ENCODE results near the gene SPTBN5. TPM values are rescaled to one million over a fixed set of nuclear protein-coding genes. Genes with fewer than 3 reads are reported as not detected.

SPTBN5 gene
- total RNA-seq, 1 experiment from 2014 or later, result 0.69 TPM

- no peak for DNase-seq (ENCODE audit: low read depth)
Observed at GRCh38 chr15:41825572-41826535, 68.0 kb downstream of the SPTBN5 start.

GRCh38 chr15:41825145-41825544, 68.7 kb downstream of the SPTBN5 start:
- DNase-seq (ENCODE audit: low read depth), result no peak

GRCh38 chr15:41824062-41824745, 69.6 kb downstream of the SPTBN5 start:
- no peak for DNase-seq (ENCODE audit: low read depth)

- DNase-seq (ENCODE audit: low read depth), result no peak
Observed at GRCh38 chr15:41823502-41823901, 70.4 kb downstream of the SPTBN5 start.

DNA sequence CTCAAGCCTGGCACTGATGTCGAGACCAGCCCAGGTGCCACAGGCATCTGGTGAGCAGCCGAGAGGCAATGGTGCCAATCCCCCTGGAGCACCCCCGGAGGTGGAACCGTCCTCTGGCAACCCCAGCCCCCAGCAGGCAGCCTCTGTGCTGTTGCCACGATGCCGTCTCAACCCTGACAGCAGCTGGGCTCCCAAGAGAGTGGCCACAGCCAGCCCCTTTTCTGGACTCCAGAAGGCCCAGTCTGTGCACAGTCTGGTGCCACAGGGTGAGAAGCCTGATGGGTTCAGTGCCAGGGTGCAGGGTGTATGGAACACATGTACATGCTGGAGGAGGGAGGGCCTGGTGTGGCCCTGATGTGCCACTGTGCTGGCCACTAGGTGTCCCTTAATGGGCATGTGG, 70.9 kb downstream of the SPTBN5 start:
- no peak for DNase-seq (ENCODE audit: low read depth)

DNA sequence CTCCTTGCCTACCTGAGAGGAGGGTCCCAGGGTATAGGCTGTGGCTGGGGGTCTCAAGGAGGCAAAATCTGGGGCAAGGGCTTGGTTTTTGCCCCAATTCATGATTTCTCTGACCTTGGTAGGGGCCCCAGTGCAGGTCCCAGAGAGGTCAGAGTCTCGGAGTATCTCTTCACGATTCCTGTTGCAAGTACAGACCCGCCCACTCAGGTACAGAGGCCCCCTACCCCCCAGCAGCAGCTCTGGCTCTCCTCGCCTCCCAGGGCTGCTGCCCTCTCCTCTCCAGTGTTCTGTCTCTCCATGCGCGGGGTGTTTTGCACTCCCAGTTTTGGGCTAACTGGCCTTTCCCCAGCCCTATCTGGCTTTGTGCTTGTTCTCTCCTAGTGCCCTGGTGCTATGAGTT, 71.4 kb downstream of the SPTBN5 start:
- no peak for DNase-seq (ENCODE audit: low read depth)

DNA sequence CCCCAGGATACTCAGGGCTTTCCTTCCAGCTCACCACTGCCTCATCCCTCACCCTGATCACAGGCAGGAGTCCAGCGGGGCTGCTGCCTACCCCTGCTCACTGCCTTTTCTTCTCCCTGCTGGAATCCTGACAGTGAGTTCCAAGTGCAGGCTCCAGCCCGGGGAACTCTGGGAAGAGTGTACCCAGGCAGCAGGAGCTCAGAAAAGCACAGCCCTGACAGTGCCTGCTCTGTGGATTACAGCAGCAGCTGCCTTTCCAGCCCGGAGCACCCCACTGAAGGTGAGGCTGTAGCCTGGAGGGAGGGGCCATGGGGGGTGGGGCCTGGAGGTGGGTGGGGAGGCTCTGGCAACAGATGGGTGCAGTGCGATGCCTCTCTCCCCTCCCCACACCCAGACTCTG, 72.0 kb downstream of the SPTBN5 start:
- no peak for DNase-seq (ENCODE audit: low read depth)

GRCh38 chr15:41820791-41821423, 72.9 kb downstream of the SPTBN5 start:
- no peak for DNase-seq (ENCODE audit: low read depth)

GRCh38 chr15:41819455-41820050, 74.3 kb downstream of the SPTBN5 start:
- no peak for DNase-seq (ENCODE audit: low read depth)

GRCh38 chr15:41817781-41818180, 76.1 kb downstream of the SPTBN5 start:
- DNase-seq (ENCODE audit: low read depth), result no peak

DNA sequence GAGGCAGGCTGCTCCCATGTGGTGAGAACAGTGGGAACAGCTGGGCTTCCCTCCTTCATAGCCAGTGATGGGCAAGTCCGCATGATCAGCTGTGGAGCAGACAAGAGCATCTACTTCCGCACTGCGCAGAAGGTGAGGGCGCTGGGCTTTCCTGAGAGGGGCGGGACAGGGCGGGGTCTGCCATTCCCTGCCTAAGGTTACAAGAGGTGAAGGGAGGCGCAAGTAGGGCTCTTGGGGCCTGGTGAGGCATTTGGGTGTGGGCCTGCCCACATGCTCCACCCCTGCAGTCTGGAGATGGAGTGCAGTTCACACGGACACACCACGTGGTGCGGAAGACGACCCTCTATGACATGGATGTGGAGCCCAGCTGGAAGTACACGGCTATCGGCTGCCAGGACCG, 76.5 kb downstream of the SPTBN5 start:
- no peak for DNase-seq (ENCODE audit: low read depth)

DNA sequence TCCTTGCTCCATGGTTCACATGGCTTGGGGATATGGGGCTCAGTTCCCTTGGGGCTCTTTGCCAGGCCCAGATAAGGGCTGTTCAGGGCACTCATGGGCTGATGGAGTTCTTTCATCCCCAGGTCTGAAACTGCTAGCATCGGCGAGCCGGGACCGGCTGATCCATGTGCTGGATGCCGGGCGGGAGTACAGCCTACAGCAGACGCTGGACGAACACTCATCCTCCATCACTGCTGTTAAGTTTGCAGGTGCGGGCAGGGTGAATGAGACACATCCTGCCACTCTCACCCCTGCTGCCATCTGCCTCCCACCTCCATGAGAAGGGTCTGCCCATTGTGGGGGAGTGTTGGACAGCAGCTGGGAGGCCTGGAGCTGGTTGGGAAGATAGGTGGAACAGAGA, 77.1 kb downstream of the SPTBN5 start:
- no peak for DNase-seq (ENCODE audit: low read depth)

DNA sequence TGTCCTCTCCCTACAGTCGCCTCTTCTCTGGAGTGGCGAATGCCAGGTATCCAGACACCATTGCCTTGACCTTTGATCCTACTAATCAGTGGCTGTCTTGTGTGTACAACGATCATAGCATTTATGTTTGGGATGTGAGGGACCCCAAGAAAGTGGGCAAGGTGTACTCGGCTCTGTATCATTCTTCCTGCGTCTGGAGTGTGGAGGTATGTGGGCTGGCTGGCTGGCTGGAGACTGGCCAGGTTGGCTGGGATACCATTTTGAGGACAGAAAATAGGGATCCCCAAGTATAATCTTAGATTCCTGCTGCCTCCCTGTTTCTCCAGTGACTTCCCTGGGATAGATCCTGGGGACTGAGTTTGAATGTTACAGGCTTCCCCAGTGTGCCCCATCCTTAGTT, 79.3 kb downstream of the SPTBN5 start:
- DNase-seq (ENCODE audit: low read depth), result no peak

GRCh38 chr15:41813426-41813825, 80.4 kb downstream of the SPTBN5 start:
- no peak for DNase-seq (ENCODE audit: low read depth)

- DNase-seq (ENCODE audit: low read depth), result no peak
Observed at GRCh38 chr15:41812820-41813375, 81.0 kb downstream of the SPTBN5 start.

GRCh38 chr15:41811432-41812195, 82.2 kb downstream of the SPTBN5 start:
- peak; percentile 72 for DNase-seq (ENCODE audit: low read depth)

- DNase-seq (ENCODE audit: low read depth), result no peak
Observed at GRCh38 chr15:41810651-41811431, 83.0 kb downstream of the SPTBN5 start.

DNA sequence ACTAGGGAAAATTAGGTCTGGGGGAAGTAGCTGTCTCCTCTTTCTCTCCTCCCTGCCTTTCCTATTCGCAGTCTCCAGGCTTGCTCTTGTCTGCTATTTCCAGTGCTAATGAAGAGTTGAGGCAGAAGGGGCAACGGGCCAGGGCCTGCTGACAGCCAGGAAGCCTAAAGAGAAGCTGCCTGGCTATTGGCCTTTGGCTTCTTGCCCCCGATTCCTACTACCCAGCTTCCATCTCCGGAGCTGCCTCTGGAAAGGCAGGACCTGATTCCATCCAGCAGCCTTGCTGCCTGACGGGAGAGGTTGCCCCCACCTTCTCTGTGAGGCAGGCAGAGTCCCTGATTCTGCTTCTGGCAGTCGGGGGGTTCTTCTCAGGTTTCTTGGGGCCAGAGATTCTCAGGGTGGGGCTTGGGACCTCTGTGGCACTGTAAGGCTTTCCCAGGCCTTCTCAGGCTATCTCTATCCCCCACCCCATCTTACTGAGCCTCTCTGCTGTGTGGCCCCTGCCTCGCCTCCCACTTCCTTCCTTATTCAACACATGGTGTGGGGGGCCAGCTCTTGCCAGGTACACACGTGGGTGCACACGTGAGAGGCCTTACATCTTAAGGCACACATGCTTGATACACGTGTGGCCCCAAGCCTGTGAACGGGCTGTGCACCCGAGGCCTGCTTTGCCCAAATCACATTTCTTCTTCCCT, 84.2 kb downstream of the SPTBN5 start:
- no peak for DNase-seq (ENCODE audit: low read depth)

GRCh38 chr15:41809121-41809520, 84.7 kb downstream of the SPTBN5 start:
- peak; percentile 60 for DNase-seq (ENCODE audit: low read depth)
